C4-2B (cell line): ENCODE data around the gene POPDC2.
A peak's percentile ranks its signal among the peaks of the same experiment; 100 is the strongest.
"Not testable (repeated sequence)": the region's sequence is repeated elsewhere in the genome, so short reads cannot be mapped to it uniquely, and the experiment has no call there.

Source experiments
- H3K27ac ChIP-seq: fragments of 450-650 bp; 2 replicates; pipeline ENCODE4 v1.5.1; 2017
- CTCF ChIP-seq: fragments of 450-650 bp; conservative IDR thresholded peaks from 2 replicates; pipeline ENCODE4 v1.5.1; 2017; ENCODE audit warnings: mild to moderate bottlenecking
- ZFX ChIP-seq: fragments of 450-650 bp; IDR thresholded peaks from 2 replicates; pipeline ENCODE4 v1.6.1; 2017

POPDC2 gene

GRCh38 chr3:119695480-119695879, 35.1 kb upstream of the POPDC2 start:
- no peak overlapping the region for H3K27ac ChIP-seq
- TF ChIP-seq CTCF = no peak
- no peak for TF ChIP-seq ZFX

GRCh38 chr3:119690043-119690656, 29.8 kb upstream of the POPDC2 start:
- no peak overlapping the region for H3K27ac ChIP-seq
- TF ChIP-seq CTCF (peak; percentile 90), ZFX (no peak)

GRCh38 chr3:119683421-119683820, 23.0 kb upstream of the POPDC2 start:
- TF ChIP-seq CTCF (no peak), ZFX (no peak)

GRCh38 chr3:119681279-119681678, 20.9 kb upstream of the POPDC2 start:
- H3K27ac ChIP-seq = no peak overlapping the region
- TF ChIP-seq ZFX = no peak
- TF ChIP-seq CTCF = peak; percentile 82

More at GRCh38 chr3:119683421-119683820, 23.0 kb upstream of the POPDC2 start:
- no peak overlapping the region for H3K27ac ChIP-seq

- no peak for TF ChIP-seq ZFX
- TF ChIP-seq CTCF = no peak
- H3K27ac ChIP-seq = no peak overlapping the region
These were observed 19.5 kb upstream of the POPDC2 start for GRCh38 chr3:119679874-119680273.

GRCh38 chr3:119678209-119678608, 17.8 kb upstream of the POPDC2 start:
- H3K27ac ChIP-seq = not testable (repeated sequence)

- peak overlapping the region; percentile 95 for H3K27ac ChIP-seq
- TF ChIP-seq ZFX (no peak), CTCF (no peak)
These were observed 17.2 kb upstream of the POPDC2 start for GRCh38 chr3:119677641-119677934.

- H3K27ac ChIP-seq = peak within 1 kb of the TSS; percentile 95
- TF ChIP-seq CTCF = no peak
- TF ChIP-seq ZFX = peak; percentile 91
These were observed 16.6 kb upstream of the POPDC2 start, which contains the start of gene COX17 for GRCh38 chr3:119676771-119677640. COX17 (minus strand) TSS chr3:119677406; CDS start chr3:119677310, 96 bp downstream.
